HL-60 (cell line): ENCODE measurements around the gene SULT2B1.
"Not testable (repeated sequence)": the region's sequence is repeated elsewhere in the genome, so short reads cannot be mapped to it uniquely, and the experiment has no call there.

Experiments
- DNase-seq, 2 experiments: peaks; one replicate each; pipeline ENCODE4 v3.0.0-alpha.2; 2010 to 2020; ENCODE audit warnings: low read depth in 1 of 2, low spot score in 1 of 2
- H3K27ac ChIP-seq: fragments of 250-450 bp; sonication (Bioruptor Pico); replicated peaks from 2 replicates; pipeline ENCODE4 v1.5.1; 2020; ENCODE audit warnings: mild to moderate bottlenecking, moderate library complexity
- H3K27me3 ChIP-seq: fragments of 250-450 bp; sonication (Bioruptor Pico); 2 replicates; pipeline ENCODE4 v1.5.1; 2021; ENCODE audit warnings: mild to moderate bottlenecking, moderate library complexity; ENCODE audit not compliant: insufficient read depth, poor library complexity, severe bottlenecking
- H3K4me3 ChIP-seq: replicated peaks from 2 replicates; pipeline ENCODE4 v1.5.1; 2011; ENCODE audit warnings: mild to moderate bottlenecking, control low read depth, low read length; ENCODE audit not compliant: insufficient read depth
- CTCF ChIP-seq: IDR thresholded peaks from one replicate; pipeline ENCODE4 v1.5.1; 2011; ENCODE audit warnings: low read length, control low read depth, inconsistent platforms; ENCODE audit not compliant: insufficient read depth
- GABPA ChIP-seq: IDR thresholded peaks from 2 replicates; pipeline ENCODE4 v1.6.1; 2012; ENCODE audit warnings: low read depth
- POLR2AphosphoS5 ChIP-seq: IDR thresholded peaks from 2 replicates; pipeline ENCODE4 v1.6.1; 2012; ENCODE audit warnings: low read depth
- REST ChIP-seq: IDR thresholded peaks from 2 replicates; pipeline ENCODE4 v1.6.1; 2012; ENCODE audit warnings: low read depth; ENCODE audit not compliant: insufficient replicate concordance
- SPI1 ChIP-seq: IDR thresholded peaks from 2 replicates; pipeline ENCODE4 v1.6.1; 2012; ENCODE audit warnings: low read depth, mild to moderate bottlenecking, borderline replicate concordance

The SULT2B1 gene

GRCh38 chr19:48516536-48516935, 35.4 kb upstream of the SULT2B1 start:
- H3K27me3 ChIP-seq, result peaks cover 16% of the 10 kb centered on the region
- DNase-seq, result no peak
- H3K27ac ChIP-seq, result no peak overlapping the region
- H3K4me3 ChIP-seq, result no peak overlapping the region
- no peak for TF ChIP-seq REST
- TF ChIP-seq POLR2AphosphoS5, result no peak
- TF ChIP-seq SPI1, result no peak
- no peak for TF ChIP-seq CTCF
- TF ChIP-seq GABPA, result no peak

GRCh38 chr19:48518207-48518606, 33.8 kb upstream of the SULT2B1 start:
- no peak overlapping the region for H3K4me3 ChIP-seq
- H3K27ac ChIP-seq, result no peak overlapping the region
- no peak for DNase-seq
- H3K27me3 ChIP-seq, result peaks cover 3% of the 10 kb centered on the region
- TF ChIP-seq CTCF, result no peak
- no peak for TF ChIP-seq REST
- no peak for TF ChIP-seq POLR2AphosphoS5
- TF ChIP-seq GABPA, result no peak
- no peak for TF ChIP-seq SPI1

- not testable (repeated sequence) for DNase-seq, H3K27me3 ChIP-seq, H3K4me3 ChIP-seq, H3K27ac ChIP-seq
Observed at GRCh38 chr19:48519426-48519825, 32.5 kb upstream of the SULT2B1 start.

GRCh38 chr19:48520134-48520533, 31.8 kb upstream of the SULT2B1 start:
- TF ChIP-seq SPI1, result no peak
- TF ChIP-seq POLR2AphosphoS5, result no peak
- TF ChIP-seq GABPA, result no peak
- no peak for TF ChIP-seq REST
- no peak for TF ChIP-seq CTCF
- H3K4me3 ChIP-seq, result no peak overlapping the region
- H3K27me3 ChIP-seq, result no peaks in the 10 kb centered on the region
- no peak for DNase-seq
- no peak overlapping the region for H3K27ac ChIP-seq
